NCI-H1048 (cell line): ENCODE measurements around the gene ATP6V1F.
"Not testable (repeated sequence)": the region's sequence is repeated elsewhere in the genome, so short reads cannot be mapped to it uniquely, and the experiment has no call there.

Experiments used
- DNase-seq: peaks from one replicate; lab custom pipeline; 2025; lab: John Stamatoyannopoulos, UW

Gene ATP6V1F

DNA sequence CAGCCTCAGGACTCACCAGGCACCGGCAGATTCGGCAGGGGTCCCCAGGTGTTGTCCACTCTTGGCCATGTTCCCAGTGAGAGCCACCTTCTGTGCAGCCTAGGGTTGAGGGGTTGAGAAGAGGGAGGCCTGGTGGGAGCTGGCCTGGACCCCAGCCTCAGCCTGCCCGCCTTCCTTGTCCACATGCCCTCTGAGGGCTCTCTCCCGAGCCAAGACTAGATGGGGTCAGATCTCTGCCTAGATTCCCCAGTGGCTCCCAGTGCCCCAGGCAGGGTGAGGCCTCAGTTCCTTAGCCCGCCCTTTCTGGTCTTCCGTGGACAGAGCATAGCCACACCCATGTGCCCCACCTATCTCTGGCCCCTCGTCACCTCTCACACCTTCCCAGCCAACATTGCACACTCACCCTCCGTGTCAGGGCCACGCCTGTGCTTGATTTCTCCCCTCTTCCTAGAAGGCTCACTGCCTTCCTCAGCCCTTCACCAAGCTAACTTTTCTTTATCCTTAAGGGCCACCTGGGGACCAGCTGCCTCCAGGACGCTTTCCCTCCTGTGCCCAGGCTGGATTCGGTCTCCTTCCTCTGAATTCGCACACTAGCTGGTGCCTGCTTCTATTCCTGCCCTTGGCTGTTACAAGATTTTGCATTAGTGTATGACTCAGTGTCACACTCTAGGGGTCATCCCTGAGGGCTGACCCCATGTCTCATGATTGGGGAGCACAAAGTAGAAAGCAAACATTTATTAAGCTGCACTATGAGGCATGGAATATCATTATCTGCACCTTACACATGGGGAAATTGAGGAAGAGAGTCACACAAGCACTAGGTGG, 40.3 kb downstream of the ATP6V1F start:
- no peak for DNase-seq

DNA sequence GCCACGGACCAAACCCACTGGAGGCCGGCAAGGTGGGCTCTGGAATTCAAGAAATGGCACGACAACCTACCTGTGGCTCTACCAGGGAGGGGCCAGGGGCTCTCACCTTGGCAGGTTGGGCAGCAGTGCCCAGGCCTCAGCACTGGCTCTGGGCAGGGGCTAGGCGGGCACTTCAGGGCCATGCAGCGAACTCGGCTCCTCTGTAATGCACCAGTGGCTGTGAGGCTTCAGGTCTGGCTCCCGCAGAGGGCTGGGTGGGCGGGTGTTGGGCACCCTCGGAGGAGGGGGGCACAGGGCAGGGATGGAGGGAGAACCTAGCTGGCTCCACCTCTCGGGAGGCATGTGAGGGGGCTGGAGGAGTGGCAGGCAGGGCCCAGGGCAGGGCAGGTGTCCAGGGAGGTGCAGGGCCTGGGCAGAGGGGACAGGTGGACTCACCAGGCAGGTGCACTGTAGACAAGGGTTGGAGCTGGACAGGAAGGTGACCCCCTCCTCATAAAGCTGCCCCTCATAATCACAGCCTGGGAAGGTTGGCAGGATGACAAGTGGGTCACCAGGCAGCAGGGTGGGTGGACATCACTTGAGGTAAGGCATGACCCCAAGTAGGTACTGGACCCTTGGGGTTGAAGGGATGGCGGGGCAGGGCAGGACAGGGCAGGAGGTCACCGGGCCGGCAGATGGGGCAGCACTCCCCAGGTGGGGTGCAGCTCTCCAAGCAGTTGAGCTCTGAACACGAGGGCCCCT, 41.1 kb downstream of the ATP6V1F start:
- DNase-seq = no peak

DNA sequence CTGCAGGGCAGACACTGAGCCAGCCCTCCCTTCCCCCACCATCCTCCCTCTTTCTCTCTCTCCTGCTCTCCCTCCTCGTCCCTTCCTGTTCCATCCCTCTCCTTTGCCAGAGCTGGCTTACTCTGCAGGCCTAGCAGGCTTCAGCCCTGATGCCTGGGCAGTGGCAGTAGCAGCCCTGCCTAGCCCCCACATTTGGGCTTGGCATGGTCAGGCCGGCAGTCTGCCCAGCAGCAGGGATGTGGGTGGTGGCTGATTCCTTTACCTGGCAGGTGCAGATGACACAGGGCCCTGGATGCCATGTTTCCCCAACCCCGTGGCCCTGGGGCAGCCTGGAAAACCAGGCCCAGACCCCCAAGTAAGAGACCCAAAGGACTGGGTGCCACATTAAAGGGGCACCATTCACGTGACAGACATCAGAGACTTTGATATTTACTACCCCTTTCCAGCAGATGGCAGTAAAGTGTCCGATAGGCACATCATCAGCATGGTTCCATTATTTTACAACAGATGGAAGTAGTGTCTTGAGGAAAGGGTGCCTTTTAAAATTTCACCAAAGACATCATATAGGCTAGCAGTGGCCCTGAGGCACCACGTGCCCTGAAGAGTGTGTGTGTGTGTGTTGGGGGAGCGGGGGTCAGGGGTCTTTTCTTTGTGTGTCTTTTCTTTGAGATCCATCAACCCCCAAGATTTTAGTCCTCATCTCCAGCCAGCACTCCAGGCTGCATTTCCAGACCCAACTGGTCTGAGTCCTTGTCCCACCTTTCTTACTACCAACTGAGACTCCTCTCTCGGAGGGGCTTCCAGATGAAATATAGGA, 41.9 kb downstream of the ATP6V1F start:
- no peak for DNase-seq

DNA sequence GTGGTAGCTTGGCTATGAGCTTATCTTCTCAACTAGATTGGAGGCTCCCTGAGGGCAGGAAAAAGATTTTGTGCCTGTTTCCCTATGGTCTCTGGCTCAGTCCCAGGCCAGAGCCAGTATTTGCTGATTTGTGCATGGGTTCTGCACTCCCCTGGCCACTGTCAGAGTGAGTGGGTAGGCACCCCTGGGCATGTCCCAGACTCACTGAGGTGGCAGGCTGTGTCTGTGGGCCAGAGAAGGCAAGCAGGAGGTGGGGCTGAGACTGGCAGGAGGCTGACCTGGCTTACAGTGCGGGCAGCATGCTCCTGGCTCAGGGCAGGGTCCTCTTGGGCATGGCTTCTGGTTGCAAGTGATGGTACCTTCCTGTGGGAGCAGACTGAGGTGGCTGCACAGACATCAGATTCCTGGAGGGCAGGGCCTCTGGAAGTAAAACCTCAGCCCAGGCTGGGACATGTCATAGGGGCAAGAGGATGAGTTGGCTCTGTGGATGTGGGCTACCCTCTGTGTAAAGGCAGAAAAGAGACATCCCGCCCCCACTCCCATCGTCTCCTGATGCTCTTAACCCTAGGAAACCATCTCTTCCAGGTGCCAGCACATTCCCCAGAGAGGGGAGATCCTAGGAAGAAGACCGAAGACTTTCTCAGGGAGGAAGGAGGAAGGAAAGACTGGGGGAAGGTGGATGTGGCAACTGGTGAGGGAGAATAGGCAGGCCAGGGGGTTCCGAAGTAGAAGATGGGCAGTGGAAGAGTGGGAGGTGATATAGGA, 43.5 kb downstream of the ATP6V1F start:
- DNase-seq = no peak

DNA sequence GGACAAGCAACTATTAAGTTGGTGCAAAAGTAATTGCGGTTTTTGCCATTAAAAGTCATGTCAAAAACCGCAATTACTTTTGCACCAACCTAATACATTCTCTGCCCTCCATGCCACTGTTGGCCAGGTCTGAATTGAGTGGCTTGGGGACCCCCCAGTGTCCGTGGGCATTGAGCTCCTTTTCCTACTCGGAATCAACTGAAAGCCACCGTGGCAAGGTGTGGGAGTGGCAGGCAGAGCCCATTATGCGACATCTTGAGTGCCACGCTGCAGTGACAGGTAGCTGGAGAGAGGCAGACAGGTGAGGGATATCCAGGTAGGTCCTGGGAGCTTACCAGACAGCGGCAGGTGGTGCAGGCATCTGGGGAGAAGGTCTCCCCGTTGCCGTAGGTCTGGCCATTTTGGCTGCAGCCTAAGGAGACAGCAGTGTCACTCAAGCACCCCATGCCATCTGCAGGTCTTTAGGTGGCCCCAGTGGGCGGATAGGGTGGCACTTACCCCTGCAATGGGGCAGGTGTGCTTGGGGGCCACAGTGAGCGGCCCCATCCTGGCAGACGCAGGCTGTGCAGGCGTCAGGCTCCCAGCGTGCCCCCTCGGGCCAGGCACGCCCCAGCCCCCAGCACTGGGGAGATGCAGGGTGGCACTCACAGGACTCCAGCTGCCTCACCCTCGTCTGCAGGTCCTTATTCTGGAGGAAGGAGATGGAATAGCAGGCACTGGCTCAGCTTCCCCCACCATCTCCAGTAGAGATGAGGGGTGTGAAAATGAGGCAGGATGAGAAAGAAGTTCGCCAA, 44.3 kb downstream of the ATP6V1F start:
- no peak for DNase-seq

DNA sequence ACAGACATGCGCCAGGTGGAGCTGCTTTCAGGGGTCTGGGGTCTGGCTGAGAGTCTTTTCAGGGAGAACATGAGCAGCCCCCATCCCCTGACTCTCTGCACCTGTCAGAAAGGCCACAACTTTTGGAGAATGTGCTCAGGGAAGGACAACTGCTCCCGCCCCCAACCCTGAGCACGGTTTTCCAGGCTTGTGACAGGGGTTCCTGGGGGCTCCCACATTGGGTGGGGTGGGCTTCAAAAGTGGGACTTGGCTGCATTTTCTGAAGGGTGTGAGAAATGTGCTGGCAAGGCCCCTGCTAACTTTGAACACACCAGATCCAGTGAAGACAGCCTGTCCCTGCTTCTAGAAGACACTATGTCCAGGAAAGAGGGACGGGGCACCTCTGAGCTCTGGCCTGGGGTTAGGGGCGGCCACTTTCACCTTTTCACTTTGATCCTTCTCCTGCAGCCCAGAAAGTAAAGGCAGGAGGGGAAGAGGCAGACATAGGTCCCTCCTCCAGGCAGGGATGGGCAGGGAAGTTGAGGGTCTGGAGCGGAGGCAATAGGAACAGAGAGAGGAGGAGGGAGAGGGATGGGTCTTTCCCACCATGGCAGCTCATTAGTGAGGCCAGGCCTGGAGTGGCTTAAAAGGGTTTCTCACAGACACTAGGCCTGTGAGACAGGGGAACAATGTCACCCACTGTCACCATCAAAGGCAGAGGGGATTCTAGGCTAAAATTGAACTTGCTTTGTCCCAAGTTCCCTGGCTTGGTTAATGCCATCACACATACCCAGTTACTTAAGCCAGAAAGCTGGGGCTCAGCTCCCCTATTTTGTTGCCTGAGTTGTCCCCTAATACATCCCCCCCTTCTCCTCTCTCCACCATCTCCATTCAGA, 46.3 kb downstream of the ATP6V1F start:
- DNase-seq = no peak

DNA sequence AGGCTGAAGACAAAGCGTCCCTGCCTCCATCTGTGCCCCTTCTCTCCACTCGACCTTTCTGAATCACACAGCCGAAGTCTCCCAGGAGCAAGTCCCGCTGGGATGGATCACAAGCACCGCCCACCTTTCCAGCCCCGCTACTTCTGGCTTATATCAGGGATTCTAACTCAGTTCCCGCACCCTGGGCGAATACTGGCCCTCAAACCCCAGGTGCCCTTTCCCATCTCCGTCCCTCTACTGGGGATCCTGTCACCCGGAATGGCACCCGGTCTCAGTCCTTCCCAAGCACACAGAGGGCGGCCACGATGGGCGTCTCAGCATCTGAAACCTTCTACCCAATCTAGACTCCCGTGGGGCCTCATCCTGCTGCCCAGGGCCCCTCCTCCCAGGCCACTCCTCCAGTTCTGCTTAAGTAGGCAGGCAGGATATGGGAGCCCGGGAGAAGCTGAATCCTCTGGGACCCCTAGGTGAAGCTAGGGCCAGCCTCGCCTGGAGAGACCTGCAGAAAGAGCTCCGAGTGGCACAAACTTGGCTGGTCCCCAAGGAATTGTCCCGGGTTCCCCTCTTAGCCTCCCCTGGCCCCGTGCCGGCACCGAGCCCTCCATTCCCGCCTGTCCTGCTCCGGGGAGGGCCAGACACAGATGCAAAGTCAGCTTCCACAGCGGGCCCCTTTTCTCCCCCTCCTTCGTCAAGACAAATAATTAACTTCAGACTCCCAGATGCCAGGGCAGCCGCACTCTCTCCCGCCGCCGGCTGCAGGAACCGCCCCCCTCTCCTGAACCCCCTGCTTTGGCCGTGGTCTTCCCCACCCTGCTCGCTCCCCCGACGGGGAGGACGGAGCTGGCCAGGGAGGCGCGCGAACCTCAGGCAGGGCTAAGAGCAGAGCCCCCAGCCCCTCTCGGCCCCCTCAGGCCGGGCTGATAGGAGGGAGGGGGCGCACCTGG, 47.2 kb downstream of the ATP6V1F start:
- no peak for DNase-seq

DNA sequence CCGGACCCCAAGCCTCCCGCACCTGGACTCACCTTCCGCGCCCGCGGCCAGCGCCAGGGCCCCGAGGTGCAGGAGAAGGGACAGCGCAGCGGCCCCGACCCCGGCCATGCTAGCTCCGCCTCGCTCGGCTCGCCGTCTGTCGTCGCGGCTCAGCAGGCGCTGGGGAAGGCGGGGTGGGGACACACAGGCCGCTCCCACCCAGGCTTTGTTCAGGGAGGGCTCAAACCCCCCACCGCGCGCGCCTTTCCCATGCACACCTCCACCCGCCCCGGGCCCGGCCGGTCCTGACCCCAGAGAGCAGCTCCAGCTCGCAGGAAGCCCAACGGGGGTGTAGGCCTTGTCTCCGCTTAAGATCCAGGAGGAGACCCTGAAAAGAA, 47.9 kb downstream of the ATP6V1F start, which contains the start of gene KCP:
Gene KCP, minus strand, starts transcription at position 141 of the 377 bp plus-strand sequence. Its CDS starts 33 bp downstream, at position 108.
- no peak for DNase-seq

DNA sequence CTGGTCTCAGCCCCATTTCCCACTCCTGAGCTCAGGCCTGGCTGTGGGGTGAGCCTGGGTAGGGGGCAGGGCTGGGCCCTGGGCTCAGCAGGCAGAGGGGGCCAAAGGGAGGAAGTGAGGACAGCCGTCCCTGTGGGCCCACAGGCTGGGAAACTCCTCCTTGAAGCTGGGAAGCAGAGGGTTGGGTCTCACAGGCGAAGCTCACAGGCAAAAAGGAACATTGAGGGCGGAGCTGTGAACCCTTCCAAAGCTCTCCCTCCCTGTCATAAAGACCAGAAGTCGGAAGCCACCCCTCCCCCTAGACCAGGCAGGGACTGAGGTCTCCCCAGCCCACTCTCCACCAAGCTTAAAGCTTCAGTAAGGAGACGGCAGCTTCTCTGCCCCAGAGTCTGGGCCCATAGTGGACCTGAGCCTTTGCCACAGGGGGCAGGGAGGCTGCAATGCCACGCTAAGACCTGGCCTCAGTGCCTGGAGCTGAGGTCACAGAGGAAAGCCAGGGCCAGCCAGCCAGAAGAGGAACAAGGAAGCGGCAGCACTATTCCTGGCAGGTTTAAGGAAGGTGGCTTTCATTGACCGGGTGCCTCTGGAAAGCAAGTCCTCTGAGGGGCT, 48.9 kb downstream of the ATP6V1F start:
- no peak for DNase-seq

DNA sequence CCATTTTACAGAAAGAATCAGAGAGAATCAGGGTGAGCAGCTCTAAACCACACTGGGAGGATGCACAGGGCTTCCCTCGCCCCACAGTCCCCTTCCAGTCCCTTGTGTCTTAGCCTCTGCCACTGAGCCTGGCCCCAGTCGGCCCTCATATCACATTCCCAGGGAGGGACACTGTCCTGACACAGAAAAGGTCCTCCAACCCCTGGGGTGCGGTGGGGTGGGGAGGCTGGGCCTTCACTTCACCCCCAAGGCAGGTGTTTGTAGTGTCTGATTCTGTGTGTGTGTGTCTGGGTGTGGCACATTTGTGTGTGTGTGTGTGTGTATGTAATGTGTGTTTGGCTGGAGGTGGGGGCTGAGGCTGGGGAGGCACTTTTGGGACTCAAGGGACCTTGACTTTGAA, 49.6 kb downstream of the ATP6V1F start:
- DNase-seq = no peak

DNA sequence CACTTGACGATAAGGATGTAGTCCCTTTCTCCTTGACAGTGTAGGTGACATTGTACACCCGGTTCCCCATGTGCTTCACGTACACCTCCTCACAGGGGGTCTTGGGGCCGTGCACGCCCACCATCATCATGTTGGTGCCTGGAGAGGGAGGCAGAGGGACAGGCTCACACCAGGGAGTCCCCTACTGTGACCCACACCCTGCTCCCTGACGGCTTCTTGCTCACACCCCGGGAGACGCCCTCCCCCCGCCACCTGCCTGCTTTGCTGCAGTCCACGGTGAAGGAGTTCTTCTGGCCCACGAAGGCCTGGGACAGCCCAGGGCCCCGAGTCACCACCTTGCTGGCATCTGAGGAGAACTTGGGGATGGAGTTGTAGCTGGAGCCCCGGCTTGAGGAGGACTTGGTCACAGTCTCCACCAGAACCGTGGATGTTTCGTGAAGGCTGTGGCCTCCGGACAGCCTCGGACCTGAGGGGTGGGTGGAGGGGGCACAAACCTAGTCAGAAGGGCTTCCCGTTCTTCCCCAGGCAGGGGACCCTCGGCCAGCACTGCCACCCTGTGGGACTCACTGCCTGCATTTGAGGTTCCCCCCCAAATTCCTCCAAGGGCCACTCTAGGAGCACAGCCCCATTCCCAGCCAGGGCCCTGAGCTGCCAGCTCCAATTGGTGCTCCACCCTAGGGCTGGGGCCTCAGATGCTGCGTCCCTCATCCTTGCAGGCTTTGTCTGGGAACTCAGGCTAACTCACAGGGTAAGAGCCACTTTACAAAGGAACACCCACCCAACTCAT, 50.2 kb downstream of the ATP6V1F start:
- DNase-seq = not testable (repeated sequence)

DNA sequence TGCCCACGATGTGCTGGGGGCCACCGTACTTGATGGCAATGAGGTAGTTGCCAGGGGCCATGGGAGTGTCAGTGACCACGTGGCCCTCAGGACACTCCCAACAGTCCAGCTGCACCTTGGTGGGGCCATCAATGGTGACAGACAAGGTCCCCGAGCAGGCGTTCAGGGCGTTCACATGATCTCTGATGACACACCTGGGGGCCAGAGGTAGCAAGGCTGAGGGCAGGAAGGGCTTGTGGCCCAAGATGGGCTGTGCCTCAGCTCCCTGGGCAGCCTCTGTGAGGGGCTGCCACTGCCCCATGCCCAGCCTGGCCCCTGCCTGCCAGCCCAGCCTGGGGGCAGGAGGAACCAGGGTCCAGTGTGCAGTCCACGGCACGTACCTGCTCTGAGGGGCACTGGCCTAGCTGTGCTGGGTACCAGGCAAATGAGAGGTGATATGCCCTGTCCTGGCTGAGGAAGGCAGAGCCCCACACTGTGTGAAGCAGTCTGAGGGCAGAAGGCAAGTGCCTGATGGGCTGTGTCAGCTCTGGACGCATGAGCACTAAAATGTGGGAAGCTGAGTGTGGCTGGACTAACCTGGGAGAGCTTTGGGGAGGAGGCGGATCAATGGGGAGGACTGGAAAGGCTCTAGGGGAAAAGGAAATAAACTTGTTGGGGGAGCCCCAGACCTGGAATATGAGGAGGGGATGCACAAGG, 51.4 kb downstream of the ATP6V1F start:
- no peak for DNase-seq

DNA sequence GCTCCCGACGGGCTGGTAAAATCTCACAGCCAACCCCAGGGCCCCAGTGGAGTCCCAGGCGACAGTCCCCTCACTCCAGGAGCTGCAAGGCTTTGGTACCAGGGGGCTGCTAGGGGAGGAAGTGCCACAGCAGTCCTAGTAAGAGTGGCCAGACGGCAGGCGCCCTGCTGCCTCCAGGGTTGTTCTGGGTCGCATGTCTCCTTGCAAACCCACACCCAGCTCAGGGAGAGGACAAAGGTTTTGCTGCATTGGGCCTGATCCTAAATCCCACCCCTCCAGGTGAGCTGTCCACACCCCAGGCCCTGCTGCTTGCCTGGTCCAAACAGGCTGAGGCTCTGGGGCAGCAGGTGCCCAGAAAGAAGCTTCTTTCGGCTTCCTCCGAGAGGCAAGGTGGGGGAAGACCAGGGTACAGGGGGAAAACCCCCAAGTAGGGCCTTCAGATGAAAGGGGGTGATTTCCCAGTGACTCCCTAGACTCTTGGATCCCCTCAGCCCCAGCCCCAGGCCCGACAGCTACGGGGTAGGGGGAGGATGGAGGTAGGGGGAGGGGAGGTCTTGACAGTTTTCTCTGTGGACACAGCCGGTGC, 52.0 kb downstream of the ATP6V1F start:
- no peak for DNase-seq

DNA sequence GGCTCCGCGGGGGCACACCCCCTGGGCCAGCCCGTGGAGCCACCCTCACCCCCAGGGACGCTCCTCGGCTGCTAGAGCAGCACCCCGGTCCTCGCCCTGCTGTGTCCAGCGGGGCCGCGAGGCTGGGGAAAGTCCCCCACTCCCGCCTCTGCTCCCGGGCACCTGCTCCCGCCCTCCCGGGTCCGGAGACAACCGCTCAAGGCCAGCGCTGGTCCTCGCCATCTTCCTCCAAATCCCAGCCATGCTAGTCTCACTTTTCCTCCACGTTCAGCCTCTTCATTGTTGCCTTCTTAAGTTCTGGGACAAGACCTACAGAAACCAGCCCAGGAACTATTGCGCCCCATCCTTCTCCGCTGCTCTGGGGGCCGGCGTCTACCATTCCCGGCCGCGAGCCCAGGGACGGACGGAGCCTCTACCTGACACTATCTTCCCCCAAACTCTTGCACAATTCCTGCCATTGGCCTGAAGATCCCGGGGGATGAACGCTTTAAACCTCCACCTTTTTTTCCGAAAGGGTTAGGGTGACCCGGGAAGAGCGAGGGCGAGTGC, 52.7 kb downstream of the ATP6V1F start:
- no peak for DNase-seq
